Activated CD4-positive, CD25-positive, alpha-beta regulatory T cell (primary cell): ENCODE measurements around the gene SASH3.
A peak's percentile ranks its signal among the peaks of the same experiment; 100 is the strongest.

Source experiments
- DNase-seq, 4 experiments: peaks; one replicate each; lab custom pipeline; 2025; lab: John Stamatoyannopoulos, UW

Gene SASH3

DNA sequence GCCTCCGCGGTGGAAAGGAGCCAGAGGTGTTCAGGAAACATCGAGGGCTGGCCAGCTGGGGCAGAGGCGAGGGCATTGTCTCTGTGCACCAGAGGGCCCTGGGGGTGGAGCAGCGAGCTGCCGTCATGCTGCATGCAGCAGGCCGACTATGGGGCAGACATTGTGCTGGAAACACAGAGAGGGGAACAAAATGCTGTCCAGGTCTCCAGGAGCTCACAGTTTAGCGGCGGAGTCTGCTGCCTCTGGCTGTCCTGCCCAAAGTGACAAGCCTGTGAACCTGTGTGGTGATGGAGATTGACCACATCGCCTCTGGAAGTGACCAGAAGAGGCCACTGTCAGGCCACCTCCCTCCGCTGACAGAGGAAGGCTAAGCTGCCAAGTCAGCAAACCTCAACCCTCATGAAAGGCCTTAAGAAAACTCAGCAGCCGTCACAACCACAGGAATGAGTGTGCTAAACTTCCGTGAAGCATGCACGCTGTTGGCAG, 20.1 kb upstream of the SASH3 start:
- DNase-seq = peak; percentile 4 to 8 (median 6)

DNA sequence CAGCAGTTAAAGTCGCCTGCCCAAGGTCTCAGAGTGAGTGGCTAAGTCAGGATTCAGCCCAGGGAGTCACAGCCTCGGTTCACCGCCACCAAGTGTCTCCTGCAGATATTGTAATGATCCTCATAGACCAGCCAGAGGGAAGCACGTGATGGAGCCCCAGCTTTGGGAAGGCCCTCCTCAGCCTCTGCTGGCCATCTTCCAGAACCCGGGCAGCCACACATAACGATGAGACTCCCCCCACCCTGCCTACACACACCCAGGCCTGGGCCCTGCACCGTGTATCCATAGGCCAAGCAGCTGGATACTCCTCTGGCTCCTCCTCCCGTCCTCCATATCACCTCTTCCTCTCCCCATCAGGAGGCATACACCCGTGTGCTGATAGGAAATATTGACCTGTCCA, 19.6 kb upstream of the SASH3 start:
- no peak for DNase-seq

DNA sequence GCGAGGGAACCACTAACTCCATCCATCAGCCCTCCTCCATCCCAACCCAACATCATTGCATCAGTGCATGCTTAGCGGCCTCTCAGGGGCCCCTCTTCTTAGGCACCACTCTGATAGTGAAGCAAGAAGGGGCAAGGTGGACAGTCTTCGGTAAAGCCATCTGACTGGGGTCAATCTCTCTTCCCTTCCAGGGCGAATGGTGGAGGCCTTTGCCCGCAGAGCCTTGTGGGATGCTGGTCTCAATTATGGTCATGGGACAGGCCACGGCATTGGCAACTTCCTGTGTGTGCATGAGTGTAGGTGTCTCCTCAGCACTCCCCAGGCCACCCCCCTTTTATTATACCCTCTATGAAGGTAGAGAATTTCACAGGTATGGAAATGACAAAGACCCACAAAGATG, 18.8 kb upstream of the SASH3 start:
- DNase-seq = no peak

DNA sequence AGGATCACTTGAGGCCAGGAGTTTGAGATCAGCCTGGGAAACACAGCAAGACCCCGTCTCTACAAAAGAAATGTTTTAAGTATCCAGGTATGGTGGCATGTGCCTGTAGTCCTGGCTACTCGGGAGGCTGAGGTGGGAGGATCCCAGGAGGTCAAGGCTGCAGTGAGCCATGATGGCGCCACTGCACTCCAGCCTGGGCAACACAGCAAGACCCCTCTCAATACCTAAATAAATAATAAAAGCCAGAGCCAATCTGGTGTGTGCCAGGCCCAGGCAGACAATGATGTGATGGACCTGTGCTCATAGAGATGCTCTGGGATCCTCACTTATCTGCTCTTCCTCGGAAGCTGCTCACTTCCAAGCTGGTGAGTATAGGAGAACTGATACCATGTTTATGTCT, 18.2 kb upstream of the SASH3 start:
- DNase-seq = no peak

DNA sequence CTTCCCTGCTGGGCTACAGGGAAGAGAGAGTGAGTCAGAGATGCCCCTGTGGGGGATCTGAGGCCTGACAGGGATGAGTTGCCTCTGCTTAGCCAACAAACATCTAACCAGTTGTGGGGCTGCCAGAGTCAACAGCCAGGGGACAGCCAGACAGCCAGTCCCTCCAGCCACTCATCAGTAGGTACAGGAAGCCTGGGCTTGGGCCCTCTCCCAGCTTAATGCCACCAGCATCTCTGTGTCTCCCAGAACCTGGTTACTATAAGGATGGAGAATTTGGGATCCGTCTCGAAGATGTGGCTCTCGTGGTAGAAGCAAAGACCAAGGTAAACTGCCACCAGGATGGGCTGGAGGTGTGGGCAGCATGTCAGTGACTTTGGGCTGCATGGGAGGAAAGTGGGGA, 17.3 kb upstream of the SASH3 start:
- no peak for DNase-seq

DNA sequence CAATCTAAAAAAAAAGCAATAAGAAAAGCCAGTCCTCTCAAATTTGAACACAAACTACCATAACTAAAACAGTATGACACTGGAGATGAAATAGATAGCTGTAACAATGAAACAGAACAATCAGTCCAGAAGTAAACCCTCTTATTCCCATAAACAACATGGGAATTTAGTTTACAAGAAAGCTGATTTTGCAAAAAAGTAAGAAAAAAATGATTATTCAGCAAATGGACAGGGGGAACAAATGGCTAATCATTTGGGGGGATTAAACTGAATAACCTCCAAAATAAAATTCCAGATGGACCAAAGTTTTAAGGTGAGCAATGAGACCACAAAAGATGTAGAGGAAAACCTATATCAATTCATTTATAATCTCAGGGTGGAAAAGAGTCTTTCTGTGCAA, 16.1 kb upstream of the SASH3 start:
- DNase-seq = no peak

DNA sequence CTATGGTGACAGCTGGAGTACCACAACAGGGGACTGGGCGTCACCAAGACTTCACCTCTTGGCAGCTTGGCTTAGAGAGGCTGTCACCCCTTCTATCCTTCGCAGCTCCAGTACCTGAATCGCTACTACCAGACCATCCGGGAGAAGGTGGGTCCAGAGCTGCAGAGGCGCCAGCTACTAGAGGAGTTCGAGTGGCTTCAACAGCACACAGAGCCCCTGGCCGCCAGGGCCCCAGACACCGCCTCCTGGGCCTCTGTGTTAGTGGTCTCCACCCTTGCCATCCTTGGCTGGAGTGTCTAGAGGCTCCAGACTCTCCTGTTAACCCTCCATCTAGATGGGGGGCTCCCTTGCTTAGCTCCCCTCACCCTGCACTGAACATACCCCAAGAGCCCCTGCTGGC, 11.6 kb upstream of the SASH3 start:
- DNase-seq = no peak

DNA sequence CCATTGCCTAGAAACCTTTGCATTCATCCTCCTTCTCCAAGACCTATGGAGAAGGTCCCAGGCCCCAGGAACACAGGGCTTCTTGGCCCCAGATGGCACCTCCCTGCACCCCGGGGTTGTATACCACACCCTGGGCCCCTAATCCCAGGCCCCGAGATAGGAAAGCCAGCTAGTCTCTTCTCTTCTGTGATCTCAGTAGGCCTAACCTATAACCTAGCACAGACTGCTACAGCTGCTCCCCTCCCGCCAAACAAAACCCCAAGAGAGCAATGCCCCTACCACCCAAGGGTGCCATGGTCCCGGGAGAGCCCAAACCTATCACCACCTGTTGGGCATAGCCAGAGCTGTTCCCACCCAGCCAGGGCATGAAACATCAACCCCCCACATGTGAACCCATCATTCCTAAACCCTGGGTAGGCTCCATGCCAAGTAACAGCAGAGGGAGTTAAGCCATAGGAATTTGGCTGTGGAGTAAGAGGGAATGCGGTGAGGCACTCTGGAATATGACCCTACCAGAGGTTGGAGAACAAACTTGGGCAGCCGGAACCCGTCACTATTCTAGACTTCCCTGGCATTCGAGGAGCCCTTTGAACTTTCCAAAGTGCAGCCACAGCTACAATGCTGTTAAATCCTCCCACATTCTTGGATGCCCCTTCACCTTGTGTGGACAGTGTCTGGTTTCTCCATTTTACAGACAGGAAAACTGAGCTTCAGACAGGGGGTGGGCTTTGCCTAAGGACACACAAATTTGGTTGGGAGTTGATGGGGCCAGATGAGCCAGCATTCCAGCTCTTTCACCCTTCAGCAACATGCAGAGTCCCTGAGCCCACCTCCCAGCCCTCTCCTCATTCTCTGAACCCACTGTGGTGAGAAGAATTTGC, 10.9 kb upstream of the SASH3 start:
- DNase-seq = no peak

DNA sequence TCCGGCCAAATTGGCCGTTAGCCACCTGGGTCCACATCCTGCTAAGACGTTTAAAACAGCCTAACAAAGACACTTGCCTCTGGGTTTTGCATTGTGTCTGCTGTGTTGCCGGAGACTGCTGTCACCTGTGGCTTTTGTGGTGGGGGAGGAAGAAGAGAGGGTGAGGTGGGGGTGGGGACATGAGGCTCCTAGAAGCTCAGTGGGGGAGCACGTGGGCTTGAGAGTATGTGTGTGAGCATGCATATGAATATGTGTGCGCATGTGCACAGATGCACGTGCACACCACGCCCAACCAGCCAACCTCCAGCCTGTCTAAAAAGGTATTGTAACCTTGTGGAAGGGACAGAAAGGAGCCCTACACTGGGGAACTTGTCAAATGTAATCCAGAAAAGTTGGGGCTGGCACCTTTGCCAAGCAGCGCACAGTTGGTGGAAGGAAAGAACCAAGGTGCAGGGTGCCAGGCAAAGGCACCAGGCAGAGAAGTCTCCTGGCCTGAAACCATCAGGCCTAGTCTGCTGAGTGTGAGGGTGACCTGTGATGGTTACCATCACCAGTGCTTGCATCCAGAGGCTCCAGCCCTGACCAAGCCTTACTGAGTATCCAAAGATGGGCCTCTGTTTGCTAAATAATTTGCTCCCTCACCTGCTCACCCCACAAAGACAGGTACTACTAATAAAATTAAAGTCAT, 10.1 kb upstream of the SASH3 start:
- peak; percentile 7 to 66 (median 46) for DNase-seq

DNA sequence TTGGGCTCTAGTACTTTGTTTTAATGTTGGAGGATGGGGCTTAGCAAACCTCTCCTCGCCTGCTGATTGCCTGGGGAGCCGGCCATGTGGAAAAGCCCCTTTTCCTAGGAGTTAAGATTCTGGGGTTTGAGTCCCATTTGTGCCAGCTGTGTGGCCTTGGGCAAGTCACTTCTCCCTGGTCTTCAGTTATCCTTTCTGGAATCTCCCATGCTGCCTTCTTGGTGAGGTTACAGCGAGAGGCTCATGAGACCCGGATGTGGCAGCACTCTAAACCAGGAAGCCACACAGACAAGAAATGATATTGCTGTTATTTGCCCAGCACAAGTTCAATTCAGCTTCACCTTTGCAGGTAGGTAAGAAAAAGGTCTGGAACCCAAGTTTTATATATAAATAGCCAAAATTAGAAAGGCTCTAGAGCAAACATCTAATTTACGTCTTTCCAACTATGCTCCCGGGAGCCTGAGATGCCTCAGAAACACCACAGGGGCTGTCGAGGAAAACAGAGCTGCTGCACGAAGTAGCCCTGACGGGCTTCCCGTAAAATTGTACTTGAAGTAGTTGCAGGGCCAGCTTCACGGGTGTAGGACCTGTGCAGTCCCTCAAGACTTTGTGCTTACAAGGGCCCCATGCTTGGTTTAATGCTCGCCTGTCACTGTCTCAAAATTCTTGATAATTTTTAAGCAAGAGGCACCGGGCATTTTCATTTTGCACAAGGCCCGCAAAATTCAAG, 8.3 kb upstream of the SASH3 start:
- DNase-seq = peak in 3 of 4 experiments; percentile 1 to 21 (median 9)

DNA sequence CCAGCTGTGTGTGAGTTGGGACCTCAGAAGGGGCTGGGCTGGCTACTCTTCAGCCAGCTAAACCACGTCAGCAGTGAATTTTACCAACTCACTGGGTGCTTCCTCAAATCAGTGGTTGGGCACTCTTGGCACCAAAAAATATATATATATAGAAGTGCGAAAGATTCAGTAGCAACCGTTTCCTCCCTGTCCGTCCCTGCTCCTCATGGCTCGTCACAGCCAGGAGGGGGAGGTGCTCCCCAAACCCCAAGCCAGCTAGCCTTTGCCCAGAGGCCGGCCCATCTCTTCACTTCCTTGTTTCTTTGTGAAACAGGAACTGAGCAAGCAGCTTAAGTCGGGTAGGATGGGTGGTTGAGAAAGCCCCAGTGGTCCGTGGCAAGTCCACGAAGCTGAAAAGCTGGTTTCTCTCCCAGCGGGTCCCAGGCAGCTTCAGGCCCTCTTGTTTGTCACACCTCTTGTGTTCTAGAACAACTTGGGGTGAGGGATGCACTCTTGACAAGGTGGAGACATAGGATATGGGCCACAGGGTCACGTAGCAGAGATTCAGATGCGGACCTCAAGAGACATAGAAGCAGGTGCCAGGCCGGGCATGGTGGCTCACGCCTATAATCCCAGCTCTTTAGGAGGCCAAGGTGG, 6.8 kb upstream of the SASH3 start:
- DNase-seq = peak in 1 of 4 experiments; percentile 15

DNA sequence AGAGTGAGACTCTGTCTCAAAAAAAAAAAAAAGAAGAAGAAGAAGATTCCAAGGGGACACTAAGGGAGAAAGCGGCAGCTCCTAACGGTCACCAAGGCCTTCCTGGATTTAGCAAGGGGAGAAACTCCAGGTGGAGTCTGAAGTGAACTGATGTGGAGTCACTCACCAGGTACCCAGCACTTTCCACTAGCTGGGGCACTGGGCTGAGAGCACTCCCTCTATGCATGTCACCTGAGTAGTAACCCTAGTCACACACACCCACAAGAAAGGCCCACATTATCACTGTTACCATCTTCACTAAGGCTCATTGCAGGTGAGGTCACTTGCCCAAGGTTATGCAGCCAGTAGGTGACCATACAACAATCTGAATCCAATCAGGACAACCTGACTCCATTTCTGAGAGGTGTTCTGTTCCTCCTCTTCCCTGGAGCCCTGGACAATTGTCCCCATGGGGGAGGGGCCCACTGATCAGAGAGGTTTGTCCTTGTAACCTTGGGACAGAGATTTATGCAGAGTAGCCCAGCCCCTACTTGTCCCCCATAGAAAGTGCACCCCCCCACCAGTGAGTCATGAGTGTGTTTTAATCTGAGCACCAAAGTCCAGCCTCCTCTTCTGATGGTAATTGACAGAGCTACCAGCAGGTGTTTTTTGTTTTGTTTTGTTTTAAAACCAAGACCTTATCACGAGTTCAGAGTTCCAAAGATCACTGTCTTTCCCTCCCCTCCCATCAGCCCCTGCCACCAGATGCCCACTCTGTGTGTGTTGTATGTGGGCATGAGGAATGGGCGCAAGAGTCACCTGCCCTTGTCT, 5.9 kb upstream of the SASH3 start:
- no peak for DNase-seq

DNA sequence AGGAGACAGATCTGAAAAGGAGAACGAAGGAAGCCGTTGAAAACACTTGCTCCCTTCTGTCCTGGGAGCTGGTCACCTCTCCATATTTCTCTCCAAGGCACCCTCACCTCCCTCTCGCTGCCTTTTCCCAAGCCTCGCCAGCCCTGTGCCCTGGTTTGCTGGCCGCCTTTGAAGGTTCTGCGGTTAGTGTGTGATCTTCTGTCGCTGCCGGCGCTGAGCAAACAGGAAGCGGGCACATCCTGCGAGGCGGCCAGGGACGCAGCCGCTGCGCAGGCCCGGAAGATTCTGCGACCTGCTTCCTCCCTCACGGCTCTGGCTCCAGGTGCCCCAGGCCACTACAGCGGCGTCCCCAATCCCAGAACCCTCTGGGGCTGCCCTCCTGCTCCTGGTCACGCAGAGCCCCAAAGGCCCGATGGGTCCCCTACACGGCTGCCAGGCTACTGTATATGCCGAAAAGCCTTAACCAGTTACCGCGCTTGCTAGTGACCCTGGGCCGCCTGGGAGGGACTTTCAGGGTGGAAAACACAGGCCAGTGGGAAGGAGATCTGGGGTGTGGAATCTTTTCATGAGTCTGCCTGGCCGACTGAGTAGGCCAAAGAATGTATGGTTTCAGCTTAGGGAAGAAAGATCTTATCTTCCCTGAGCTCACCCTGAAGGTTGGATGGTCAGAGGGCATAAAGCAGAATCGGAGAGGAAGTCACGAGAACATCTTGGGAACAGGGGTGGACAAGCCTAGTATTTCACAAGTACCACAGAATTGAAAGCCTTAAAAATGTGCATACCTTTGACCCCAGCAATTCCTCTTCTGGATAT, 2.3 kb upstream of the SASH3 start:
- peak; percentile 6 to 64 (median 33) for DNase-seq

DNA sequence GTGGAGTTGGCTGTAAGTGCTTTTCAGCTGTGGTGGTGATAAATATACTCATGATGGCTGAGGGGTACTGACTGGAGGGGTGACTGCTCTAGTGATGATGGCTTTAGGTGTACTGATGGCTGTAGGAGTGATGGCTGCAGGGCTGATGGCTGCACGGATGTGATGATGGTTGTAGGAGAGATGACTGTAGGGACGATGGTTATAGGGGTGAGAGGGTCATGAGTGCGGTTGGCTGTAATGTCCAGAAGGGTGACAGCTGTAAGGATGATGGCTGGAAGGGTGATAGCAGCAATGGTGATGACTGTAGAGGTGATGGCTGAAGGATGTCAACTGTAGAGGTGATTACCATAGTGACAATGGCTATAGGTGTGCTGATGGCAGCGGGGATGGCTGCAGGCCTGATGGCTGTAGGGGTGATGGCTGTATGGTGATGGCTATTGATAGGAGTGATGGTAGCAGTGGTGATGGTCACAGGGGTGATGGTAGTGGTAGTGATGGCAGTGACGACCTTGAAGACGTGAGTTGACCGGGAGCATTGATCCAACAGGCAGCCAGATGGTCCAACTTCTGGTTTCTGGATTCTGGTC, 570 bp upstream of the SASH3 start:
- no peak for DNase-seq

DNA sequence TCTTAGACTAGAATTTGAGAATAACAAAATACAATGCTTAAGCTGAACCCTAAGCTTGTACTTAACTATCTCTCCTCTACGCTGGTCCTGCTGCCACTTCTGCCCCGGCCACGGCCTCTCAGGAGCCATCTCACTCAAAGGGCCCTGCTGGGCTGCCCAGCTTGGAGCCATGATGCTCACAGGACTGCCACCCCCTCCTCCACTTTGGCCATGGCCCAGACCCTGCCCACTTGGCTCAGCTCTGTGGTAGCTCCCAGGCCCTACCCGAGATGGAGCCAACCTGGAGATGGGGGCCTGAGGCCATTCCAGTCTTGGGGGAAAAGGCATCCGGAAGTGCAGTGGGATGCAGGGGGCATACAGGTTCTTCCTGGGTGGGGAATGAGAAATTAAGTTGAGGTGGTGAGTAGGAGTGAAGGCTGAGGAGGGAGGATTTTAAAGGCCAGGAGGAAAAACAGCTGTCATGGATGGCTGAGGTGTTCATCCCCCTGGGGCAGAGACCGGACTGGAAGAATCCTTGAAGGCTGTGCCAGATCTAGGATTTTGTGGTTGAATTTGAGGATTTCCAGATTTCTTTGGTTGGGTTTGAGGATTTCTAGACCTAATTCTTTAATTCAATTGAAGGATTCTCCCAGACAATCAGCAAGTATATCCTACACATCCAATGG, 824 bp downstream of the SASH3 start:
- DNase-seq = no peak

DNA sequence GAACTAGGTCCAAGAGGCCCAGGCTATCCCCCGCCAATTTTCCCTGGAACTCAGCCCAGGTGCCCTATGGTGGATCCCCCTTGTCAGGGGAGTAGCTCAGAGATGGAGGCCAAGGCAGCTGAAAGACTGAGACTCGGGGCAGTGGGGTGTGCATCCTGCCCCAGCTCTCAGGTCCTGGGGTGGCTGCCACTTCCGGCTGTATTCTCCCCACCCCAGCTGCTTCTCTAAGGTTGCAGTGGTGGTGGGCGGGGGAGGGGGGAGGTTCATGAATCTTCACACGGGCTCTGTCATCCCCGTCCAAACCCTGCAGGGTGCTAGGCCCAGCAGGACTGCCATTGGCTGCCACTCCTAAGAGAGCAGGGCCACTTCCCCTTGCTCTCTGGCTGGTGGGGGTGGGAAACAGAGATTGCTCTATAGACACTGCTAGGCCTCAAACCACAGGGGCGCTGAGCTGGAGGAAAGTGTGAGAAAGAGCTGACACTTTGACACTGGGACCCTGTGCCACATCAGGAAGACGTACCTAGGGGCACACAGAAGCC, 1.5 kb downstream of the SASH3 start:
- DNase-seq = peak; percentile 41 to 68 (median 61)

DNA sequence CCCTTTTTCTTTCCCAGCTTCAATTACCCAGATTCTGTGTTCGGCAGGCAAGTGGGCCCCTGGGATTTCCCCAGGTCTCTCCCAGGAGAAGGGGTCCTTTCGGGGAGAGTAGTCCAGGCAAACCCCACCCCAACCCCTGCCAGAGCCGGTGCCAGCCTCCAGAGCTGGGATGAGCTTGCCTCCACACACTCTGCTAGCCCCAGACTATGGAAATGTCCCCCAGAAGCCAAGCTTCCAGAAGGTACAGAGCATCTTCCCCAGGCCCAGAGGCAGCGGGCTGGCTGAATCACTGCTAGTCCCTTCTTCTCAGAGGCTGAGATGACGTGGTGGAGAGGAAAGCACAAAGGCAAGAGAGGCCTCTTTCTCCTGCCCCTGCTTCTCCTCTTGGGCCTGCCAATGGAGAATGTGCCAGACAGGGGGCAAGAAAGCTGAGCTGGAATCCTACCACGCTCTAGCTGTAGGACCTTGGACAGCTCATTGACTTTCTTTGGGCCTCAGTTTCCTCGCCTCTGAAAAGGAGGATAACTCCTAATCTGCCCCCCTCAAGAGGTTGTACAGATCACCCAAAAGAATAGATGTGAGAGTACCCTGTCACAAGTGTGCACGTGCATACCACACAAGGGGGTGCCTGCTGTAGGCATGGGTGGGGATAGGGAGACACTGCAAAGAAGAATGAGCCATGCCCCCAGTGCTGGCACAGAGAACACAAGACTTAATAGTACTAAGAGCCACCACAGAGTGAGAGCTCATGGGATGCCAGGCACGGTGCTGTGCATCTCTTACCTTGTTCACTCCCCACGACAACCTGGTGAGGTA, 2.1 kb downstream of the SASH3 start:
- peak in 1 of 4 experiments; percentile 13 for DNase-seq

DNA sequence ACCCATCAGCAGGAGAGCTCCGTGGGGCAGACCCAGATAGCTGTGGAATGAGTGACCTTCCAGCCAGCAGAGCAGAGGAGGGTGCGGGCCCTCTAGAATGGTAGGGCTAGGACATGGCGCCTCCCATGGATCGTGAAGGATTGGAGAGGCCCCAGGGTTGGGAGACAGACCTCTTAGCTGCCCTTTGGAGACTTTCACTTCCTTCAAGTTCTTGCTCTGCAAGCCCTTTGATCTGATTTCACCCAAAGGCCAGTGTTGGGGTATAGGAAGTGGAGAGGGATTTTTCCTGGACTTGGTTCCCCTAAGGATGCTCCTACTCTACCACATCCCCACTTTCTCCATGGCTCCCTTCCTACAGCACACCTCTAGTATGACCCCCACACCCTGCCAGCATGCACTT, 3.0 kb downstream of the SASH3 start:
- DNase-seq = no peak
